Measurements from ENCODE around the gene WDR77.

WDR77 gene

DNA sequence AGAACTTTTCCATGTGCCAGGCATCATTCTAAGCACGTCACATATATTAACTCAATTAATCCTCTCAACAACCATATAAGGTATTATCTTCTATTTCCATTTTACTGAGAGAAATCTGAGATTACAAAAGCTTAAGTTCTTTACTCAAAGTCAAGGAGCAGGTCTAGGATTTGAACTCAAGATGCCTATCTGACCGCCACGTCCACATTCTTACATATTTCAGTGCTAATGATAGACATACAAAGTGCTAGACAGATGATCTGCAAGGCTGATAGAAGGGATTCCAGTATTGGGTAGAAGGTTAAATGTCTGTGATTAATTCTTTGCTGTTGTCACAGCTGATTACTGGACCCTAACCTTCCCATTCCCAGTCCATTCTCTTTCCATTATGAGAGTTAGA lies 4.7 kb upstream of the WDR77 start:
- peaks cover 78% of the 10 kb centered on the region for H3K36me3 ChIP-seq (ENCODE audit: control insufficient read depth, insufficient read depth, low read length)

DNA sequence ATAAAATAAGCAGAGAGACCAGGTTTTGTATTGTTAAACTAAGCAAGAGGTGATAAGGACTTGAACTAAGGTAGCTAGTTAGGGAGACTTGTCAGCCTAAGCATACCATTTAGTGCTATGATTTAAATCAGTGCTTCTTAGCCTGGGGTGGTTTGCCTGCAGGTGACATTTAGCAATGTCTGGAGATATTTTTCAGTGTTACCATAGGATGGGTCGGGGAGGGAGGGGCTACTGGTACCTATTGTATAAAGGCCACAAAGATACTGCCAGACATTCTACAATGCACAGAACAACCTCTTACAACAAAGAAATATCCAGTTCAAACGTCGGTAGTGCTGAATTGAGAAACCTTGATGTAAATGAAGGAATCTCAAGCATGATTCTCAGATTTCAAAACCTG lies 3.5 kb upstream of the WDR77 start:
- Histone ChIP-seq H3K4me3 (ENCODE audit: extremely low read depth, insufficient read depth, low read length, poor library complexity, severe bottlenecking) (no peak overlapping the region), H3K36me3 (ENCODE audit: control insufficient read depth, insufficient read depth, low read length) (peaks cover 66% of the 10 kb centered on the region), H3K9me3 (ENCODE audit: control insufficient read depth, low read length) (no peaks in the 10 kb centered on the region), H3K4me1 (ENCODE audit: control insufficient read depth, insufficient read depth, low read length, poor library complexity, severe bottlenecking) (peaks cover 2% of the 10 kb centered on the region), H3K27ac (ENCODE audit: low read depth, low read length, severe bottlenecking) (no peak overlapping the region)
- WGBS, 2 experiments (ENCODE audit: insufficient coverage in 2 of 2): no CpG with 5 or more reads among the region's 3 CpGs

More for the DNA sequence above, 4.7 kb upstream of the WDR77 start:
- Histone ChIP-seq H3K4me3 (ENCODE audit: extremely low read depth, insufficient read depth, low read length, poor library complexity, severe bottlenecking) (no peak overlapping the region), H3K9me3 (ENCODE audit: control insufficient read depth, low read length) (no peaks in the 10 kb centered on the region), H3K27ac (ENCODE audit: low read depth, low read length, severe bottlenecking) (no peak overlapping the region), H3K4me1 (ENCODE audit: control insufficient read depth, insufficient read depth, low read length, poor library complexity, severe bottlenecking) (no peaks in the 10 kb centered on the region)
- no CpG with 5 or more reads among the region's 3 CpGs for WGBS, 2 experiments (ENCODE audit: insufficient coverage in 2 of 2)

DNA sequence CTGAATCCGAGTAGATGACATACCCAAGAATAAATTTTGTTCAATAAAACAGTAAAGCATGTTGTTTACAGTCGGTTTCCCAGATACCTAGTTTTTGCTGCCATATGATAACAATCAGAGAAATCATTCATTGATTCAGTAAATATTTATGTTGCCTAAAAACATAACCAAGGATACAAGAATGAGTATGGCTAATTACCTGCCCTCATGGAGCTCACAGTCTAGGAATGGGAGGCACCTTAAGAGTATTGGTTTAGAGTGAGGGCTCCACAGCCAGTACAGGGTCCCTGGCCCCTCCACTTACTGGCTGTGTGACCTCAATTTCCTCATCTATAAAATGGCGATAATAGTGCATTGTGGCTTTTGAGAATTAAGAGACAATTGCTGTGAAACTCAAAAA lies 1.1 kb upstream of the WDR77 start:
- no peak overlapping the region for H3K27ac ChIP-seq (ENCODE audit: low read depth, low read length, severe bottlenecking)
- 100% methylated on average over 1 of the region's 3 CpGs; no CpG with 5 or more reads in 1 of the 2 experiments for WGBS, 2 experiments (ENCODE audit: insufficient coverage in 2 of 2)
- H3K4me1 ChIP-seq (ENCODE audit: control insufficient read depth, insufficient read depth, low read length, poor library complexity, severe bottlenecking): peaks cover 10% of the 10 kb centered on the region
- peak overlapping the region; percentile 89 for H3K4me3 ChIP-seq (ENCODE audit: extremely low read depth, insufficient read depth, low read length, poor library complexity, severe bottlenecking)
- no peaks in the 10 kb centered on the region for H3K9me3 ChIP-seq (ENCODE audit: control insufficient read depth, low read length)
- peaks cover 65% of the 10 kb centered on the region for H3K36me3 ChIP-seq (ENCODE audit: control insufficient read depth, insufficient read depth, low read length)

GRCh38 chr1:111449703-111450017 lies 604 bp upstream of the WDR77 start:
- WGBS, 2 experiments (ENCODE audit: insufficient coverage in 2 of 2): 0% methylated on average over 6 to 7 of the region's 8 CpGs
- peaks cover 65% of the 10 kb centered on the region for H3K36me3 ChIP-seq (ENCODE audit: control insufficient read depth, insufficient read depth, low read length)
- H3K9me3 ChIP-seq (ENCODE audit: control insufficient read depth, low read length): no peaks in the 10 kb centered on the region
- peak overlapping the region; percentile 87 for H3K27ac ChIP-seq (ENCODE audit: low read depth, low read length, severe bottlenecking)
- peaks cover 10% of the 10 kb centered on the region for H3K4me1 ChIP-seq (ENCODE audit: control insufficient read depth, insufficient read depth, low read length, poor library complexity, severe bottlenecking)
- H3K4me3 ChIP-seq (ENCODE audit: extremely low read depth, insufficient read depth, low read length, poor library complexity, severe bottlenecking): peak overlapping the region; percentile 89

DNA sequence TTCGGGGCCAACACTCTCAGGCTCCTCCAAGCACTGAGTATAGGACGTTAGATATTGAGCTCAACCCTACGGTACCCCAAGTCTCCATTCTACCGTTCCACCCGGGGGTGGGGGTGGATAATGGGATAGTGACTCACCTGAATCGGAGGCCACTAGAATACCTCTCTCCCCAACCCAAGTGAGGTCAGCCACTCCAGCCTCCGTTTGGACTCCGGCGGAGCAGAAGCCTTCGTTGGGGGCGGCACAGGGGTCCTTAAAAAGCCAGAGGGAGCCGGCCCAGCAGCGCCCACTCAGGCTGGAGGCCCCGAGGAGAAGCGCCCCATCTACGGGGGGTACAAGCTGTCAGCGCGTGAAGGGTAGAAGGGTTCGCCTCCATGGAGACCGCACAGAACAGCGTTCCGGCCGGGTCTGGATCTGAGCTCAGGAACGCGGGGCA lies 556 bp downstream of the WDR77 start:
- H3K27ac ChIP-seq (ENCODE audit: low read depth, low read length, severe bottlenecking): peak overlapping the region; percentile 38
- H3K4me1 ChIP-seq (ENCODE audit: control insufficient read depth, insufficient read depth, low read length, poor library complexity, severe bottlenecking): peaks cover 21% of the 10 kb centered on the region
- peak overlapping the region; percentile 89 for H3K4me3 ChIP-seq (ENCODE audit: extremely low read depth, insufficient read depth, low read length, poor library complexity, severe bottlenecking)
- H3K36me3 ChIP-seq (ENCODE audit: control insufficient read depth, insufficient read depth, low read length): peaks cover 64% of the 10 kb centered on the region
- H3K9me3 ChIP-seq (ENCODE audit: control insufficient read depth, low read length): no peaks in the 10 kb centered on the region
- WGBS, 2 experiments (ENCODE audit: insufficient coverage in 2 of 2): 1% methylated on average over 14 to 17 of the region's 25 CpGs

GRCh38 chr1:111446967-111447892 lies 1.8 kb downstream of the WDR77 start:
- peaks cover 27% of the 10 kb centered on the region for H3K4me1 ChIP-seq (ENCODE audit: control insufficient read depth, insufficient read depth, low read length, poor library complexity, severe bottlenecking)
- peaks cover 64% of the 10 kb centered on the region for H3K36me3 ChIP-seq (ENCODE audit: control insufficient read depth, insufficient read depth, low read length)
- H3K4me3 ChIP-seq (ENCODE audit: extremely low read depth, insufficient read depth, low read length, poor library complexity, severe bottlenecking): peak overlapping the region; percentile 89

GRCh38 chr1:111446546-111446945 lies 2.5 kb downstream of the WDR77 start:
- Histone ChIP-seq H3K4me3 (ENCODE audit: extremely low read depth, insufficient read depth, low read length, poor library complexity, severe bottlenecking) (no peak overlapping the region), H3K9me3 (ENCODE audit: control insufficient read depth, low read length) (no peaks in the 10 kb centered on the region), H3K36me3 (ENCODE audit: control insufficient read depth, insufficient read depth, low read length) (peaks cover 67% of the 10 kb centered on the region), H3K27ac (ENCODE audit: low read depth, low read length, severe bottlenecking) (no peak overlapping the region), H3K4me1 (ENCODE audit: control insufficient read depth, insufficient read depth, low read length, poor library complexity, severe bottlenecking) (peaks cover 27% of the 10 kb centered on the region)
- 94 to 100% methylated on average over 2 to 3 of the region's 4 CpGs for WGBS, 2 experiments (ENCODE audit: insufficient coverage in 2 of 2)

More at GRCh38 chr1:111446967-111447892, 1.8 kb downstream of the WDR77 start:
- Histone ChIP-seq H3K27ac (ENCODE audit: low read depth, low read length, severe bottlenecking) (no peak overlapping the region), H3K9me3 (ENCODE audit: control insufficient read depth, low read length) (no peaks in the 10 kb centered on the region)
- 78 to 84% methylated on average over 3 of the region's 4 CpGs for WGBS, 2 experiments (ENCODE audit: insufficient coverage in 2 of 2)

DNA sequence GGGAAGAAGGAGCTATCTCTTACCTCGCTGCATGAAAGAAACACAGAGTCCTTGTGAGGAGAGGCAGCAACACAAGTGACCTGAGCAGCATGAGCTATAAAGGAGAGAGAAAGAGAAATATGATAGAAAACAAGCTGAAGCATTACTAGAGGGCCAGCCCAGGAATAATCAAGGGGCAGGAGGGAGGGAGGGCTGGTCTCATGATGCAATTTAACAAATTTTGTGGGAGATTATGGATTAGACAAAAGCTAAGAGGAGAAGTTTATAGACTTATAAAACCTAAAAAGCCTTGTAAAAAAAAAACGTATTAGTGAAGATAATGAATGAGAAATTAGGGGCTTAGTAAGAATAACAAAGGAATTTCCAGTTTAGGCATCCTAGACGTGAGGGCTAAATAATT lies 5.0 kb downstream of the WDR77 start:
- 100% methylated on average over 1 to 3 of the region's 3 CpGs for WGBS, 2 experiments (ENCODE audit: insufficient coverage in 2 of 2)
- Histone ChIP-seq H3K36me3 (ENCODE audit: control insufficient read depth, insufficient read depth, low read length) (peaks cover 83% of the 10 kb centered on the region), H3K9me3 (ENCODE audit: control insufficient read depth, low read length) (no peaks in the 10 kb centered on the region), H3K27ac (ENCODE audit: low read depth, low read length, severe bottlenecking) (peak overlapping the region; percentile 31), H3K4me3 (ENCODE audit: extremely low read depth, insufficient read depth, low read length, poor library complexity, severe bottlenecking) (no peak overlapping the region), H3K4me1 (ENCODE audit: control insufficient read depth, insufficient read depth, low read length, poor library complexity, severe bottlenecking) (peaks cover 27% of the 10 kb centered on the region)

GRCh38 chr1:111442457-111442856 lies 6.6 kb downstream of the WDR77 start:
- H3K4me1 ChIP-seq (ENCODE audit: control insufficient read depth, insufficient read depth, low read length, poor library complexity, severe bottlenecking): peaks cover 23% of the 10 kb centered on the region
- no peak overlapping the region for H3K4me3 ChIP-seq (ENCODE audit: extremely low read depth, insufficient read depth, low read length, poor library complexity, severe bottlenecking)
- peaks cover 98% of the 10 kb centered on the region for H3K36me3 ChIP-seq (ENCODE audit: control insufficient read depth, insufficient read depth, low read length)
- H3K9me3 ChIP-seq (ENCODE audit: control insufficient read depth, low read length): no peaks in the 10 kb centered on the region
- no peak overlapping the region for H3K27ac ChIP-seq (ENCODE audit: low read depth, low read length, severe bottlenecking)
- 97% methylated on average over 3 of the region's 4 CpGs for WGBS, 2 experiments (ENCODE audit: insufficient coverage in 2 of 2)

DNA sequence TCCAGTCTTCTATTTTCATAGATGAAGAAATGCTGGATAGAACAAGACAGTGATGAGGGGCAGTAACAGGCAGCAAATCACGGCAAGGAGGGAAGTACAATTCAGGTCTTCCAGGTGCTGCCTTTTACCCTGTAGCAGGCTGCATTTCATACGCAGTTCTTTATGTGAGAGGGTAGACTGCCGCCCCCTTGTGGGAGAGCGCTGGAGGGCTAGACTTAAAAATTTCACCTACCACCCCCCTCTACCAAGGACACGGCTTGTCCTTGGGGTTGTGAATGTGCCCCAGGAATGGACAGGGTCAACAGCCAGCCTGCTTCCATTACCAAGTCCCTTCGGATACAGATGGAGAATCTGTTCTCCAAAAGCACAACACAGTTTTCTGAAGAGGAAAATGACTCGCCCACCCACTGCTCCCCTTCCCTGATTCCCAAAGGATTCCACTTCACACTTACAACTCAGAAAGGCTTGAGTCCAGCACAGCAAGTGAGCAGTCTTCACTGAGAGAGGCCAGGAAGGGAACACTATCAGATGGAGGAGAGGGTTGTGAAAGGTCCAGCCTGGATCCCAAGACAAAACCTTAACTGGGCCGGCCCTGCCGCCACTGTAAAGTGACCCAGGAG lies 7.4 kb downstream of the WDR77 start:
- Histone ChIP-seq H3K27ac (ENCODE audit: low read depth, low read length, severe bottlenecking) (no peak overlapping the region), H3K9me3 (ENCODE audit: control insufficient read depth, low read length) (no peaks in the 10 kb centered on the region), H3K36me3 (ENCODE audit: control insufficient read depth, insufficient read depth, low read length) (peaks cover 98% of the 10 kb centered on the region), H3K4me3 (ENCODE audit: extremely low read depth, insufficient read depth, low read length, poor library complexity, severe bottlenecking) (no peak overlapping the region), H3K4me1 (ENCODE audit: control insufficient read depth, insufficient read depth, low read length, poor library complexity, severe bottlenecking) (peaks cover 21% of the 10 kb centered on the region)
- WGBS, 2 experiments (ENCODE audit: insufficient coverage in 2 of 2): 73 to 78% methylated on average over 2 to 5 of the region's 9 CpGs
